ENCODE measurements around the gene TGM1.

The TGM1 gene

DNA sequence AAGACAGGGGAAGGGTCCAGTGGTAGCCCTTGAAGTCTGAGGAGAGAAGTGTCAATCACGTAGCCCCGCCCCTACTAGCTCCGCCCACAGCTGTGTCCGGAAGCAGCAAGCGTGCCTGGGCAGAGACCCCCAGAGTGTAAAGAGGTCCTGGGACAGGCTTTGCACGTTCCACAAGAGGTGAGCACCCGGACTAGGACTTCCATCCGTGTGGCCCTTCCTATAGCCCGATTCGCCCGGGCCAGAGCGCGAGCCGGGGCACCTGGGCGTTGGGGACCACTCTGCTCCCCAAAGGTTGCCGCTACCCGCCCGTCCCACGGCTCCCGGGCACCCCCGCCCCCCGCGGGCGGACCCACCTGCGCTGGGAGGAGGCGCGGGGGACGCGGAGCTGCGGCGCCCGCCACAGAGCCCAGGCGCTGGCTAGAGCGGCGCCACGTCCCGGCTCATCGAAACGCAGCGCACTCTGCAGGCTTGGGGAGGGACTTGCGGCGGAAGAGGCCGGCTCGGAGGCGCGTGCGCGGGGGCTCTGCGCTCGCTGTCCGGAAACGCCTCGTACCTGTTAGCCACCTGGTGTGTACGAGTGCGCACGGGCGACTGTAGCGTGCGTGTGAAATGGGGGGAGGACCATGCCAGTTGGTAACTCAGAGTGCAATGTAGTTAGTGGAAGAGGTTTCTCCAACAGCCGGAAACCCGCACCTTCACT lies 8.3 kb upstream of the TGM1 start, which contains the start of gene RABGGTA:
TSS of gene RABGGTA (minus strand) at position 464 of the 700 bp plus-strand sequence. CDS start 482 bp downstream, outside the sequence.
- DNase-seq (ENCODE audit: low spot score): peak; percentile 90

- DNase-seq (ENCODE audit: low spot score): no peak
Observed at GRCh38 chr14:24270537-24271133, 7.7 kb upstream of the TGM1 start.

DNA sequence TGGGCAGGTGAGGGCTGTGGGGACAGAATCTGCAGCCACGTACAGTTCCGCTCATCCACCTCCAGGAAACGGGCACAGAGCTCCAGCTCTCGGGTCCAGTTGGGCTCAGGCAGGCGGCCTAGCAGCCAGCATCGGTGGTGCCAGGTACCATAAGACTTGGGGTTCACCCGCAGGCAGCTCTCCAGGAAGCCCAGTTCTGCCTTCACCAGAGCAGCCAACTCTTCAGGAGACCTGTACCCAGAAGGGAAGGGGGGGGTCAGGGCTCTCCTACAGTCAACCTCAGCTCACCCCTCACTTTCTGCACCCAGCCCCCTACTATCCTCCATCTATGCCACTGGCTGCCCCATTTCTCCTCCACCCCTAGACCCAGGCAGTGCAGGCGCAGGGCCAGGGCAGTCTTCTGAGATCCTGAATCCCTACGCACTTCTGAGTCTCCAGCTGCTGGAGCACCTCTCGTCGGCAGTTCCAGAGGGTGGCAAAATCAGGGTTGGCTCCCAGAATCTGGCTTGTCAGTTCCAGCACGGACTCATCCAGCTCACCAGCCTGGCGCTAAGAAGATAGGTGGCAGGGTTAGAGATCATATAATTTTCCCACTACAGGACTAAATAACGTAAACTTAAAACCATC lies 7.0 kb upstream of the TGM1 start:
- no peak for DNase-seq (ENCODE audit: low spot score)

- no peak for DNase-seq (ENCODE audit: low spot score)
Observed at GRCh38 chr14:24269368-24269767, 6.4 kb upstream of the TGM1 start.

DNA sequence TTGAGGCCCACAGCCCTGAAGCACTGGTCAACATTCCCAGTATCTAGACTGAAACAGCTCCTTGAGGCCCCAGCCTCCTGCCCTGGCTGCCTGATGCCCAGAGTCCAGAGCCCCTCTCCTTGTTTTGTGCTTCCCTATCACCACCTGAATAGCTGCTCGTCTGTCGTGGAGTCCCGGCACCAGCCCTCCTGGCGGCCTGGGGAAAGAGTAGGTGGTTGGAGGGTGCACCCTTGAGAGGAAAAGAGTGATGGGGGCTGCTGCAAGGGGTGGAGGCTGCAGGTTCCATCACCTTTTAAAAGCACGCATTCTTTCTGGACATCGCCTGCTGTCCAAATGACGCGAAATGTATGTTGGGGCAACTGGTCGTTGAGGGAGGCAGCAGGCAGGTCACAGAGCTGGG lies 5.2 kb upstream of the TGM1 start:
- no peak for DNase-seq (ENCODE audit: low spot score)

GRCh38 chr14:24267516-24267915 lies 4.5 kb upstream of the TGM1 start:
- no peak for DNase-seq (ENCODE audit: low spot score)

- no peak for DNase-seq (ENCODE audit: low spot score)
Observed at GRCh38 chr14:24266344-24267244, 3.6 kb upstream of the TGM1 start.

- DNase-seq (ENCODE audit: low spot score): no peak
Observed at GRCh38 chr14:24264298-24264697, 1.3 kb upstream of the TGM1 start.

DNA sequence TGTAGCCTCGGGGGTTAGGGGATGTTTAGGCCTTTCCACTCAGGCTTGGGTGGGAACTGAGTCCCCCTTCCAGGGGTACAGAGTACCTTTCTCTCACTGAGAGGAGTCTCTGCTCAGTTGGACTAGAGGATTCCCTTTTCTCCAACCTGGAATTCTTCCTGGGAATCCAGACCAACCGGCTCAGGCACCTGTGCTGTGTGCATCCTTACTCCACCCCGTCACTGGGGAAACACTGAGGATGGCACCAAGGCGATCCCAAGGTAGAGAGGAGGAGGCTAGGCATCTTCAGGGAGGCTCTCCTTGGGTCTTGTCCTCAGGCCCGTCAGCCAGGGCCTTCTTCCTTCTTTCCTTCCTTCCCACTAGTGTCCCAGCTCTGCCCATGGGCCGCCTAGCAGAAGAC lies 871 bp upstream of the TGM1 start:
- DNase-seq (ENCODE audit: low spot score): no peak

DNA sequence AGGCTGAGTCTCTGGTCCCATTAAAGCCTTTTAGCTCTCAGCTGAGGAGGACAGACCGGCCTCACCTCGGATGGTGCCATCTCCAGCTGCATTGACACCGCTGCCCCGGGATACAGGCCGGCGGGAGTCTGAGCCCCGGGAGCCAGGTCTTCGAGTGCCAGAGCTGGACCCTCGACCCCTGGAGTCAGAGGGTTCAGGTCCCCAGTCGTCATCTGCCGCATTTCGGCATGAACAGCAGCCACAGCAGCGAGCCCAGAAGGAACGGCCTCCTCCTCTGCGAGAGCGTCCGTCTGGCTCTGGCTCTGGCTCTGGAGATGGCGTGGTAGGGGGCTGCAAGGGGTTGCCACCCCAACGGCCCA lies 1.0 kb downstream of the TGM1 start:
- no peak for DNase-seq (ENCODE audit: low spot score)

DNA sequence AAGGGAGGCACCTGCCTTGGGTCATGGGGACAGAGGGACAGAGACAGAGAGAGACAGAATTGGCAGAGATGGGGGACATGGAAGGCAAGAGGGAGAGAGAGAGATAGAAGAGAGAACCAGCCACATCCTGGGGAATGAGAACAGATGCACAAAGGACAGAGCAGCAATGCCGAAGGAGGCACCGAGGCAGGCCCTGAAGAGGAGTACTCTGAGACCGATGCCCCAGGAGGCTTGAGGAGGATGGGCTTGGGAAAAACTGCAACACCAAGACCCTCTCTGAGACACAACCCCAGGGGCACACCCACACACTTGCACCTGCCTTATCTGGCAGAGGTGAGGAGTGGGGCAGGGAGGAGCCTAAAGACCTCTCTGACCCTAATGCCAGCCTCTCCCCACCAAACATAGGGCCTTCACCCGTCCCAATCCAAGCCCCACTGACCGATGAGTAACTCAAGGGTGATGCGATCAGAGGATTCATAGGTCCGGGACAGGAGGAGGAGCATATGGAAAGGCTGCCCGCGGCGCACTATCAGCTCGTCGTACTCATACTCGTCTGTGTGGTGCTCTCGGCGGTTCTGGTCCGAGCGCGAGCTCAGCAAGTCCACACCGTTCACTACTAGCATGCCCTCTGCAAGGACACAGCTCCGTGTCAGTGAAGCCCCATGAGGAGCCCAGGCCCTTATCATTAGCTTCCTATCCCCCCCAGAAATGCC lies 1.6 kb downstream of the TGM1 start:
- DNase-seq (ENCODE audit: low spot score): no peak

- DNase-seq (ENCODE audit: low spot score): no peak
Observed at GRCh38 chr14:24260780-24261157, 2.2 kb downstream of the TGM1 start.

DNA sequence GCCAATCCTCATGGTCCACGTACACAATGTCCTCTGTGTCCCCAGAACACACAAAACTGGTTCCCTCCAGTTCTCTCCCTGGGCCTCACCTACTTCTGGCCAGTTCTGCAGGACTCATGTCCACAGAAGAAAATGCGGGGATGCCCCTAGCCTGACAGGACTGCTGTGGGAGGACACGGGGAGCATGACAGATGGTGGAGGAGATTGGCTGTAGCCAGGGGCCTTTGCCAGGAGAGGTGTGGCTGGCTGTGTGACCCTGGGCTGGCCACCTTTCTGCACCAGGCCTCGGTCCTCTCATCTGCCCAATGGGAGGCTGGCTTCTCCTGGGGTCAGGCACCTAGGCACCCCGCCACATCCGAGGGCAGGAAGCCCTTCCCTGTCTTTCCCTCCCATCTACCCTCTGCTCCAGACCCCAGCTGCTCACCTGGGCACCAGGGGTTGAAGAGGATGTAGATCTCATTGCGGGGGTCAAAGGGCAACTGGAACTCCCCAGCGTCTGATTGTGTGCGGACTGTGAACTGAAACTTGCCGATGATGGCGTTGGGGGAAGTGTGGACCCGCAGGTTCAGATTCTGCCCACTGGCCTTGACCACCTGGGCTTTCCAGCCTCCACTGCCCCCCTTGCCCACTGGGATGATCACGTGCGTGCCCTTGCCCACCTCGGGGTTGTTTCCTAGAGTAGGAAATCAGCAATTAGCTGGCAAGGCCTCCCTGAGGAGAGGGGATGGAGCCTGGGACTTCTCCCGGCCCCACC lies 2.8 kb downstream of the TGM1 start:
- DNase-seq (ENCODE audit: low spot score): no peak

DNA sequence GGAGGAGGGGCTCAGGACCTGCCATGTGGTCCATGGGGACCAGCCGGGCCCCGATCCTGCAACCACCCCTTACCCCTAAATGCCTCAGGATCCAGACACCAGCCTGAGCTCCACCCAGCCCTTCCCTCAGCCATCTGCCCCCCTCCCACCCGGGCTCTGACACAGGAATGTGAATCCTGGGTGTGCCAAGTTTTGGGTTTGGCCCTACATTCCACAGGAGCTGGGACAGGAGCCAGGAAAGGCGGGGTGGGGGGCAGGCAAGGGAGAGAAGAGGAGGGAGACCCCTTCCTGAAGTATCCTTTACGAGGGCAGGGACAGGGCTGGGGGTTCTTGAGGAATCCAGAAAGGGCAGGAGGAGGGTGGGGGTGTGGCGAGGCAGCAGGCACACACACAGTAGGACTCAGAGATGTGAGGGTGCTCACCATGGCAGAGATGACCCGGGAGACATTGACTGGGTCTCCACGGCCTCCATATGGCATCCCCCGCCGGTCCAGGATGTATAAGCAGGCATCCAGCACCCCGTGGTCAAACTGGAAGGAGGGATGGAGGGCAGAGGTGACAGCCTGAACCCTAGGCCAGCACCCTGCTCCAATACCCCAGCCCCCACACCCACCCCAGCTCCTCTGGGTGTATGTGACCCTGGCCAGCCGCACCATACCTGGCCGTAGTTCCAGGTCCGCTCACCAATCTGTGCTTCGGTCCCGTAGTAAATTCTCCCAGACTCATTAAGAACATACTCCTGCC lies 3.5 kb downstream of the TGM1 start:
- DNase-seq (ENCODE audit: low spot score): no peak

- no peak for DNase-seq (ENCODE audit: low spot score)
Observed at GRCh38 chr14:24258548-24259265, 4.3 kb downstream of the TGM1 start.

DNA sequence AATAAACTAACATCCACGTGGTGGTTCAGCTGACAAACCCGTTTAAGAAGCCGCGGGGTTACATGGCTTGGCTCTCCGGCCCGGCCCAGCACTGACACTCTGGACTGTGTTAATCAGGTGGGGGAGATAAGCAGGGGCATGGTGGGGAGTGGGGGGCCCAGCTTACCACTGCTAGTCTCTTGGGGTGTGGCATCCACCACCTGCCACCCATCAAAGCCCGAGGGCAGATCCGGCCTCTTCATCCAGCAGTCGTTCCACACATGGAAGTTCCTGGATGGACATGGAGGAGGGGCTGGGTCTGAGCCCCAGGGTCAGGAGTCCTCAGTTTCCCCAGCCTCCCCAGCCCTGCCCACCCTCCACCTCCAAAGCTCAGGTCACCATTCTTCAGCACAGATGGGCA lies 4.9 kb downstream of the TGM1 start:
- no peak for DNase-seq (ENCODE audit: low spot score)

DNA sequence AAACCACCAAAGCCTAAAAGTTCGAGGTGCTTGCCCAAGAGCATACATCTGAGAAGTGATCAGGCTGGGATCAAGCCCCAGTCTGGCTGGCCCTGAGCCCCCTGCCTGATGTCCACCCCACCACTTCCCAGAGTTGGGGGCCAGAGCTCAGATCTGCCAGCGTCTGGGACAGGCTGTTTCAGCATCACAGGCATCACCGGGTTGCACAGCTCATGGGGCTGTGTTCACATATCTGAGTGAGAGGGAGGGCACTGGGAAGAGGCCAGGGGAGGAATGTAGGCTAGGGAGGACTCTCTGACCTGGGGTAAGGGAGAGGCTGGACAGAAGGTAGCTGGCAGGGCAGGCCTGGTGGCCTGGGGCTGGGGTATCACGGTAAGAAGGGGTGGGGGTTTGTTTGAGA lies 6.0 kb downstream of the TGM1 start:
- DNase-seq (ENCODE audit: low spot score): no peak

- no peak for DNase-seq (ENCODE audit: low spot score)
Observed at GRCh38 chr14:24255931-24256711, 6.9 kb downstream of the TGM1 start.

- DNase-seq (ENCODE audit: low spot score): no peak
Observed at GRCh38 chr14:24255438-24255837, 7.5 kb downstream of the TGM1 start.

Measured in SW480 (cell line).